HFFc6 (cell line): Measurements from ENCODE around the gene GCH1. TPM values are rescaled to one million over a fixed set of nuclear protein-coding genes. Genes with fewer than 3 reads are reported as not detected.

ENCODE experiments used
- DNase-seq: peaks from one replicate; pipeline ENCODE4 v3.0.0-alpha.2; 2018
- H3K27ac Mint-ChIP-seq: 2 replicates; pipeline ENCODE4 v1.8.0; 2020; ENCODE audit warnings: mild to moderate bottlenecking, mixed read lengths
- H3K27me3 Mint-ChIP-seq: 2 replicates; pipeline ENCODE4 v1.8.0; 2021; ENCODE audit warnings: mild to moderate bottlenecking, moderate library complexity, mixed read lengths; ENCODE audit not compliant: insufficient read depth
- H3K36me3 Mint-ChIP-seq: 2 replicates; pipeline ENCODE4 v1.8.0; 2021; ENCODE audit warnings: low read depth, mixed read lengths
- H3K4me1 Mint-ChIP-seq: 2 replicates; pipeline ENCODE4 v1.8.0; 2020; ENCODE audit warnings: low read depth, mixed read lengths
- H3K4me3 Mint-ChIP-seq: 2 replicates; pipeline ENCODE4 v1.8.0; 2020; ENCODE audit warnings: mild to moderate bottlenecking, moderate library complexity, mixed read lengths
- H3K9me3 Mint-ChIP-seq: 2 replicates; pipeline ENCODE4 v1.8.0; 2020; ENCODE audit warnings: mild to moderate bottlenecking, mixed read lengths
- total RNA-seq, 6 experiments: library from RNA; stranded (reverse); fragmentation: NEBNext Ultra II Directional; extraction: Animal tissue kit (Norgen Biotek cat#: 25700); gene quantifications; 2 replicates in 1 of 6; 3 replicates in 5 of 6; pipeline ENCODE4 v1.2.3, GENCODE V29; 2021
- TF ChIP-seq, protein P1 (sequence below): fragments of 200-600 bp; sonication (generic); IDR thresholded peaks from 2 replicates; pipeline ENCODE4 v1.5.0; 2021; ENCODE audit warnings: antibody characterized with exemption, mild to moderate bottlenecking

GCH1 gene
- total RNA-seq, 6 experiments from 2014 or later: 0.20 to 0.45 (median 0.31) TPM

DNA sequence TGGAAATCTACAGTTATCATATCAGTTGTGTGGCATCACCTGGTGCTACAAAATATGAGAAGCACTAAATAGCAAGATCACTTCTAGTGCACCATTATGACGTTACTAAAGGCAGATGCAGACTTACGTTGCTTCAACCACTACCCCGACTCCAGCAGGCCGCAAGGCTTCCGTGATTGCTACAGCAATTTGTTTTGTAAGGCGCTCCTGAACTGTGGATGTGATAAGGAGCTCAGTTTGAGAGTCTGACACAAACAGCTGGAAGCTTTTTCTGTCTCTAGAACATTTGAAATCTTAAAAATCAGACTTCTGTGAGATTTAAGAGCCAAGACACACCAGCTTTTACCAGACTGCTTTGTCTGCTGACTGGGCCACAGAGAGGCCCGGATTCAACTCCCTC is 57.0 kb downstream of the GCH1 start:
- Mint-ChIP-seq H3K27ac (no peak overlapping the region), H3K36me3 (no peaks in the 10 kb centered on the region), H3K27me3 (peaks cover 18% of the 10 kb centered on the region), H3K4me3 (no peak overlapping the region), H3K4me1 (no peaks in the 10 kb centered on the region), H3K9me3 (no peaks in the 10 kb centered on the region)
- no peak for DNase-seq
- TF ChIP-seq, protein P1, sequence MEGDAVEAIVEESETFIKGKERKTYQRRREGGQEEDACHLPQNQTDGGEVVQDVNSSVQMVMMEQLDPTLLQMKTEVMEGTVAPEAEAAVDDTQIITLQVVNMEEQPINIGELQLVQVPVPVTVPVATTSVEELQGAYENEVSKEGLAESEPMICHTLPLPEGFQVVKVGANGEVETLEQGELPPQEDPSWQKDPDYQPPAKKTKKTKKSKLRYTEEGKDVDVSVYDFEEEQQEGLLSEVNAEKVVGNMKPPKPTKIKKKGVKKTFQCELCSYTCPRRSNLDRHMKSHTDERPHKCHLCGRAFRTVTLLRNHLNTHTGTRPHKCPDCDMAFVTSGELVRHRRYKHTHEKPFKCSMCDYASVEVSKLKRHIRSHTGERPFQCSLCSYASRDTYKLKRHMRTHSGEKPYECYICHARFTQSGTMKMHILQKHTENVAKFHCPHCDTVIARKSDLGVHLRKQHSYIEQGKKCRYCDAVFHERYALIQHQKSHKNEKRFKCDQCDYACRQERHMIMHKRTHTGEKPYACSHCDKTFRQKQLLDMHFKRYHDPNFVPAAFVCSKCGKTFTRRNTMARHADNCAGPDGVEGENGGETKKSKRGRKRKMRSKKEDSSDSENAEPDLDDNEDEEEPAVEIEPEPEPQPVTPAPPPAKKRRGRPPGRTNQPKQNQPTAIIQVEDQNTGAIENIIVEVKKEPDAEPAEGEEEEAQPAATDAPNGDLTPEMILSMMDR: no peak

DNA sequence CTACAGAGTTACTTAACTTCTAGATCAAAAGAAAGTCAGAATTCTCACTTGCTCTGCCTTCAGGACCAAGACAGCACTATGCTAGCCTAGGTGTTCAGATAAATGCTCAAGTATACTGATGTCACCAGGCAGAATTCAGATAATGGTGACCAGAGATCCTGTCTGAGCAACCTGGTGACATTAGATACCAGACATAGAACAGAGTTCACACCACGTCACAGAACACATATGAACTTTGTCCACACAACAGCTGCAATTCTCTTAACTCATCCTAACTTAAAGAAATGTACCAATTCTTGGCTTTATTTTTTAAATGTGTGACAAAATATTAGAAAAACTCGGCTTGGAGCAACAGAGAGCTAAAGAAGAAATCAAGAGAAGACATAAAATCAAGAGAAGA is 58.1 kb downstream of the GCH1 start:
- Mint-ChIP-seq H3K4me3 (no peak overlapping the region), H3K36me3 (no peaks in the 10 kb centered on the region), H3K4me1 (no peaks in the 10 kb centered on the region), H3K27ac (no peak overlapping the region), H3K9me3 (no peaks in the 10 kb centered on the region), H3K27me3 (peaks cover 22% of the 10 kb centered on the region)
- DNase-seq: no peak
- TF ChIP-seq, protein P1: no peak

DNA sequence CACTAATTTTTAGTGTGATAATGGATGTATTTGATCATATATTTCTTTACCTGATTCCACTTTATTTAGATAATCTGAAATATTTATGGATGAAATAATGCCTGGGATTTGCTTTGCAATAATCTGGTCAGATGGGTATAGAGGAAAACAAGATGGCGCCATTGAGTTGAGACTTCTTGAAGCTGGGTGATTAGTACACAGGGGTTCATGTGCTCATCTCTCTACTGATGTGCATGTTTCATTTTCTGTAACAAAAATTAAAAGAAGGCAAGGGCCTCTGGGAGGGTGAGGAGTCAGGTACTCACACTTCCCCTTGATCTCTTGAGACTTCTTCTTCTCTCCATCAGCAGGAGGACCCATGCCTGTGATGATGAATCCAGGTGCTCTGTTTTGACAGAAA is 61.8 kb downstream of the GCH1 start:
- Mint-ChIP-seq H3K27me3 (peaks cover 21% of the 10 kb centered on the region), H3K36me3 (no peaks in the 10 kb centered on the region), H3K4me1 (no peaks in the 10 kb centered on the region), H3K9me3 (no peaks in the 10 kb centered on the region), H3K4me3 (no peak overlapping the region), H3K27ac (no peak overlapping the region)
- TF ChIP-seq, protein P1: no peak
- no peak for DNase-seq

DNA sequence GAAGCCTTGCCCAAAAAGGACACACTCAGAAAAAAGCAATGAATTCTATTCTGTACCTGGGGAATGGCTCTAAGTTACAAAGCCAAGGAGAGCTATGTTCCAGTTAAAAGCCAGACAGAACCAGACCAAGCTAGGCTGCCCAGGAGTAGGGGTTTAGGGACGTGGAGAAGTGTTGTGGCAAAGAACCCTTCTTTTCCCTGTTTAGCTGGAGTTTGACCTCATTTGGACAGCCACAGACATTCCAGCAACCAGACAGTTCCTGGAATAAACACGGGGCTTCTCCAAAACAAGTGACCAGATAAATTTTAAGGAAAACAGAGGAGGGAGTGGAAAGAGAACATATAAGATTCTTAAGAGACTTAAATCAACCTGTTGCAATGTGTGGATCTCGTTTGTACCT is 62.3 kb downstream of the GCH1 start:
- Mint-ChIP-seq H3K27ac (no peak overlapping the region), H3K4me1 (no peaks in the 10 kb centered on the region), H3K27me3 (peaks cover 18% of the 10 kb centered on the region), H3K36me3 (no peaks in the 10 kb centered on the region), H3K4me3 (no peak overlapping the region), H3K9me3 (no peaks in the 10 kb centered on the region)
- DNase-seq: no peak
- TF ChIP-seq, protein P1: no peak

DNA sequence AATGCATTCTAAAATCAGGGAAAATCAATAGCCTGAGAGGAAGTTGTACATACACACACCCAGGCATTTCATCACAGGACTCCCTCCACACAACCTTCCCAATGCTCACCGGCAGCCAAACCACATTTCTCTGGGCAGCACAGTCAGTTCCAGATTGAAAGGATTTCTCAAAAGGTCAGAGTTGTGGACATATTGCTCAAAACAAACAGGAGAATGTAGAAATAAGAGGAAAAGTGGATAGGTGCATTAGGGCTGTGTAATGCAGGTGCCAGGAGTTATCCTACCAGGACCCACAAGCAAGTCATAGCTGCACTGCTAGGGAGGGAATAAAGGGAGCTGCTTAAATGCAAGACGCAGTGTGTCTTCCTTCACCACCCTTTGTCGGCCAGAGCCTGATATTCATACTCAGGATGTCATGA is 62.9 kb downstream of the GCH1 start:
- no peak for DNase-seq
- H3K36me3 Mint-ChIP-seq: no peaks in the 10 kb centered on the region
- H3K4me1 Mint-ChIP-seq: no peaks in the 10 kb centered on the region
- TF ChIP-seq, protein P1: no peak
- H3K4me3 Mint-ChIP-seq: no peak overlapping the region
- no peak overlapping the region for H3K27ac Mint-ChIP-seq
- no peaks in the 10 kb centered on the region for H3K9me3 Mint-ChIP-seq
- H3K27me3 Mint-ChIP-seq: peaks cover 18% of the 10 kb centered on the region

DNA sequence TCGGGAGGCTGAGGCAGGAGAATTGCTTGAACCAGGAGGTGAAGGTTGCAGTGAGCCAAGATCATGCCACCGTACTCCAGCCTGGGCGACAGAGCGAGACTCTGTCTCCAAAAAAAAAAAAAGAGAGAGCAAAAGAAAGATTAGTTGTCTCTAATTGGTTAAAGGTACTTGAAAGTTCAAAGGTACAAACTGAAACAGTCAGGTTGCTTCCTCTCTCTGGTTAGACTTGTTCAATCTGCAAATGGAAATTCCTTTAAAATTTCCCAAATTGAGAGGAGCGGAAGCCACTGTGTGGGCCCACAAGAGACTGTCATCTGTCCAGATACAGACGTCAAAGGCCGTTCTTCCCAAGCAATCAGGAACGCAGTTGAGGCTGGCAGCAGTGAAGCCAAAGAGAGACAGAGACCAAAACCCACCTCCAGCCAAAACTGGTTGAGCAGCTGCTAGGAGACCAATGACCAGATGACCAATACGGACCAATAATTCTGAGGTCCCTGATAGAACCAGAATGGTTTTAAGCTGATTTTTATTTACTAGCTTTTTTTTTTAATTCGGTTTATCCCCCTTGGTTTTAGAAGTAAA is 63.6 kb downstream of the GCH1 start:
- H3K27ac Mint-ChIP-seq: no peak overlapping the region
- H3K4me3 Mint-ChIP-seq: no peak overlapping the region
- TF ChIP-seq, protein P1: no peak
- peaks cover 15% of the 10 kb centered on the region for H3K27me3 Mint-ChIP-seq
- H3K36me3 Mint-ChIP-seq: no peaks in the 10 kb centered on the region
- H3K4me1 Mint-ChIP-seq: no peaks in the 10 kb centered on the region
- DNase-seq: no peak
- H3K9me3 Mint-ChIP-seq: no peaks in the 10 kb centered on the region
